Loucy (cell line): ENCODE data around the gene ANKRD39.

Experiments
- H2AFZ ChIP-seq: fragments of 200-600 bp; sonication (generic); 2 replicates; pipeline ENCODE4 v1.6.0; 2016; ENCODE audit warnings: antibody characterized with exemption, mild to moderate bottlenecking, low read length, moderate library complexity
- H3F3A ChIP-seq: fragments of 200-600 bp; 2 replicates; pipeline ENCODE4 v1.6.0; 2016; ENCODE audit warnings: antibody characterized with exemption, low read depth, mild to moderate bottlenecking
- H3K27me3 ChIP-seq: fragments of 200-600 bp; sonication (generic); 2 replicates; pipeline ENCODE4 v1.6.1; 2014; ENCODE audit warnings: low read length, mild to moderate bottlenecking; ENCODE audit not compliant: insufficient read depth, poor library complexity, severe bottlenecking
- H3K36me3 ChIP-seq: fragments of 200-600 bp; sonication (generic); 2 replicates; pipeline ENCODE4 v1.6.1; 2016; ENCODE audit warnings: low read length; ENCODE audit not compliant: insufficient read depth
- H3K4me1 ChIP-seq: fragments of 200-600 bp; sonication (generic); 2 replicates; pipeline ENCODE4 v1.5.1; 2014; ENCODE audit warnings: low read length, mild to moderate bottlenecking; ENCODE audit not compliant: insufficient read depth, poor library complexity, severe bottlenecking
- H3K4me2 ChIP-seq: fragments of 200-600 bp; sonication (generic); 2 replicates; pipeline ENCODE4 v1.6.0; 2014; ENCODE audit warnings: antibody characterized with exemption, low read length, low read depth, mild to moderate bottlenecking; ENCODE audit not compliant: poor library complexity, severe bottlenecking
- H3K4me3 ChIP-seq: fragments of 200-600 bp; sonication (generic); 2 replicates; pipeline ENCODE4 v1.5.1; 2014; ENCODE audit warnings: low read length, mild to moderate bottlenecking, mixed read lengths; ENCODE audit not compliant: poor library complexity, severe bottlenecking
- H3K79me2 ChIP-seq: fragments of 200-600 bp; sonication (generic); 2 replicates; pipeline ENCODE4 v1.6.1; 2014; ENCODE audit warnings: low read length; ENCODE audit not compliant: insufficient read depth
- H3K9ac ChIP-seq: fragments of 200-600 bp; sonication (generic); 2 replicates; pipeline ENCODE4 v1.6.0; 2014; ENCODE audit warnings: mild to moderate bottlenecking, low read depth, low read length, moderate library complexity; ENCODE audit not compliant: poor library complexity, severe bottlenecking
- H3K9me2 ChIP-seq: fragments of 200-600 bp; sonication (generic); replicated peaks from 2 replicates; pipeline ENCODE4 v1.6.1; 2016; ENCODE audit warnings: low read depth, low read length, mixed read lengths
- H3K9me3 ChIP-seq: fragments of 200-600 bp; sonication (generic); 2 replicates; pipeline ENCODE4 v1.6.1; 2014; ENCODE audit warnings: mild to moderate bottlenecking, antibody characterized with exemption, low read length, low read depth; ENCODE audit not compliant: insufficient read depth
- H4K20me1 ChIP-seq: fragments of 200-600 bp; sonication (generic); 2 replicates; pipeline ENCODE4 v1.6.0; 2014; ENCODE audit warnings: antibody characterized with exemption, low read length, mild to moderate bottlenecking; ENCODE audit not compliant: insufficient read depth, poor library complexity, severe bottlenecking
- EZH2phosphoT487 ChIP-seq: fragments of 200-600 bp; IDR thresholded peaks from 2 replicates; pipeline ENCODE4 v1.6.1; 2018; ENCODE audit warnings: antibody characterized with exemption, mild to moderate bottlenecking, moderate library complexity, borderline replicate concordance
- TF ChIP-seq, protein P1 (sequence below): fragments of 200-600 bp; sonication (generic); conservative IDR thresholded peaks from 2 replicates; pipeline ENCODE4 v1.5.1; 2014; ENCODE audit warnings: mild to moderate bottlenecking, antibody characterized with exemption, low read length

ANKRD39 gene

DNA sequence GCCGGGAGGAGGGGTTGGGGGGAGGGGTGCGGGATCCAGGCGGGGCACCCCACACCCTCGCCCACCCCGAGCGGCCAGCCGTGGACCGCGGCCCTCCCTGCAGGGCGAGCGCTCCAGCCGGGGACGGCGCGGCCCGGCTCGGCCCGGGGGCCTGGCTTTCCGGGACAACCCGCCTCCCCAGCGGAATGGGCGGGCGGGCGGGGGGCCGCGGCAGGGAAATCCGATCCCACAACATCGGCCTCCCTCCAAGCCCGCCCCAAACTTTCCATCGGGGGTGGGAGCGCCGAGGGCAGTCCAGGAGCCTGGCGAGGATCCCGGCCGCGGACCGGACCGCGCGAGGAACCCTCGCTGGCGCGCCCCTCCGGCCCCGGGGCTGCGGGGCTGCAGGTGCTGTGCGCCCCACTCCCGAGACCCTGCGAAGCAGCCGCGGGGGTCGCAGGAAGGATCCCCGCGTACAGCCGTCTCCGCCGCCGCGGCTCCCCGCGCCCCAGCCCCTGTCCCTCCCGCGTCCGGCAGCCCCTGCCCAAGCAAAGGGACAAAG is 11.5 kb upstream of the ANKRD39 start:
- H3K27me3 ChIP-seq: peaks cover 3% of the 10 kb centered on the region
- H3K36me3 ChIP-seq: peaks cover 14% of the 10 kb centered on the region; the same call in 1 of the 2 replicates
- peak overlapping the region; percentile 99 for H3K4me3 ChIP-seq
- peaks cover 4% of the 10 kb centered on the region; the same call in 1 of the 2 replicates for H3F3A ChIP-seq
- peaks cover 17% of the 10 kb centered on the region for H3K4me1 ChIP-seq
- peak overlapping the region; percentile 93 for H3K4me2 ChIP-seq
- peak overlapping the region; percentile 100 for H3K9ac ChIP-seq
- H3K9me2 ChIP-seq: no peaks in the 10 kb centered on the region
- TF ChIP-seq EZH2phosphoT487: no peak
- TF ChIP-seq, protein P1, sequence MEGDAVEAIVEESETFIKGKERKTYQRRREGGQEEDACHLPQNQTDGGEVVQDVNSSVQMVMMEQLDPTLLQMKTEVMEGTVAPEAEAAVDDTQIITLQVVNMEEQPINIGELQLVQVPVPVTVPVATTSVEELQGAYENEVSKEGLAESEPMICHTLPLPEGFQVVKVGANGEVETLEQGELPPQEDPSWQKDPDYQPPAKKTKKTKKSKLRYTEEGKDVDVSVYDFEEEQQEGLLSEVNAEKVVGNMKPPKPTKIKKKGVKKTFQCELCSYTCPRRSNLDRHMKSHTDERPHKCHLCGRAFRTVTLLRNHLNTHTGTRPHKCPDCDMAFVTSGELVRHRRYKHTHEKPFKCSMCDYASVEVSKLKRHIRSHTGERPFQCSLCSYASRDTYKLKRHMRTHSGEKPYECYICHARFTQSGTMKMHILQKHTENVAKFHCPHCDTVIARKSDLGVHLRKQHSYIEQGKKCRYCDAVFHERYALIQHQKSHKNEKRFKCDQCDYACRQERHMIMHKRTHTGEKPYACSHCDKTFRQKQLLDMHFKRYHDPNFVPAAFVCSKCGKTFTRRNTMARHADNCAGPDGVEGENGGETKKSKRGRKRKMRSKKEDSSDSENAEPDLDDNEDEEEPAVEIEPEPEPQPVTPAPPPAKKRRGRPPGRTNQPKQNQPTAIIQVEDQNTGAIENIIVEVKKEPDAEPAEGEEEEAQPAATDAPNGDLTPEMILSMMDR: no peak; the same call in 1 of the 2 replicates
- peaks cover 35% of the 10 kb centered on the region for H4K20me1 ChIP-seq
- peak overlapping the region; percentile 89; the same call in 1 of the 2 replicates for H2AFZ ChIP-seq
- H3K9me3 ChIP-seq: no peaks in the 10 kb centered on the region
- H3K79me2 ChIP-seq: peaks cover 48% of the 10 kb centered on the region

DNA sequence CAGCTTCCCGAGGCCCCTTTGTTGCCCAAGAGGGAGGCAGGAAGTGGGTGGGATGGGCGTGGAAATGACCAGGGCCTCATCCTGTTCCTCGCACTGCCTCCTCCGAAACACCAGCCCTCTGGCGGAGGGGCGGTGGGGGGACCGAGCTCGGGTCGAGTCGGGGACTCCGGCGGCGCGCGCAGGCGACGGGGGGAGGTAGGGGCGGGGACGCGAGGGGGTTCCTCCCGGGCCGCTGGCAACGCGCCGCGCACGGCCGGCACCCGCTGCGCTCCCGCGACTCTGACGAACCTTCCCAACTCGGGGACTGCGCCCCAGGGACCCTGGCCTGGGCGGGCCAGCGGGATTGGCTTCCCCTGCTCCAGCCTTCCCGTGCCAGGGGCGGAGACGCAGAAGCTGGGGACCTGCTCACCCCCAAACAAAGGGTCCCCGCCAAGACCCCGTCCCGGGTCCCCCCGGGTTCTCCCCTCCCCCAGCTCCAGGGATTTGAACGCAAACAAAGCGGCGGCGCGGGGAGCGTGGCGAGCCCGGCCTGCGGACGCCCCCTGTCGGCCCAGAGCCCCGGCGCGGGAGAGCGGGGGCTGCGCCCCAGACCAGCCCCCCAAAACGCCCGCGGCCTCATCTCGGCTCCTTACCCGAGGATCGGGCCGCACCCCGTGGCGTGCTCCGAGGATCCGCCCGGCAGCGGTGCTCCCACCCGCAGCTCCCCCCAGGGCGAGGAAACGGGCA is 10.9 kb upstream of the ANKRD39 start:
- H3K4me3 ChIP-seq: peak overlapping the region; percentile 99
- H3K4me2 ChIP-seq: peak overlapping the region; percentile 93
- TF ChIP-seq, protein P1: peak; percentile 69
- TF ChIP-seq EZH2phosphoT487: no peak
- H3K79me2 ChIP-seq: peaks cover 52% of the 10 kb centered on the region
- peaks cover 17% of the 10 kb centered on the region for H3K4me1 ChIP-seq
- no peaks in the 10 kb centered on the region for H3K9me2 ChIP-seq
- peak overlapping the region; percentile 100 for H3K9ac ChIP-seq
- peaks cover 4% of the 10 kb centered on the region; the same call in 1 of the 2 replicates for H3F3A ChIP-seq
- peaks cover 20% of the 10 kb centered on the region; the same call in 1 of the 2 replicates for H3K36me3 ChIP-seq
- peaks cover 40% of the 10 kb centered on the region for H4K20me1 ChIP-seq
- H3K9me3 ChIP-seq: no peaks in the 10 kb centered on the region
- peak overlapping the region; percentile 89 for H2AFZ ChIP-seq
- H3K27me3 ChIP-seq: peaks cover 3% of the 10 kb centered on the region

DNA sequence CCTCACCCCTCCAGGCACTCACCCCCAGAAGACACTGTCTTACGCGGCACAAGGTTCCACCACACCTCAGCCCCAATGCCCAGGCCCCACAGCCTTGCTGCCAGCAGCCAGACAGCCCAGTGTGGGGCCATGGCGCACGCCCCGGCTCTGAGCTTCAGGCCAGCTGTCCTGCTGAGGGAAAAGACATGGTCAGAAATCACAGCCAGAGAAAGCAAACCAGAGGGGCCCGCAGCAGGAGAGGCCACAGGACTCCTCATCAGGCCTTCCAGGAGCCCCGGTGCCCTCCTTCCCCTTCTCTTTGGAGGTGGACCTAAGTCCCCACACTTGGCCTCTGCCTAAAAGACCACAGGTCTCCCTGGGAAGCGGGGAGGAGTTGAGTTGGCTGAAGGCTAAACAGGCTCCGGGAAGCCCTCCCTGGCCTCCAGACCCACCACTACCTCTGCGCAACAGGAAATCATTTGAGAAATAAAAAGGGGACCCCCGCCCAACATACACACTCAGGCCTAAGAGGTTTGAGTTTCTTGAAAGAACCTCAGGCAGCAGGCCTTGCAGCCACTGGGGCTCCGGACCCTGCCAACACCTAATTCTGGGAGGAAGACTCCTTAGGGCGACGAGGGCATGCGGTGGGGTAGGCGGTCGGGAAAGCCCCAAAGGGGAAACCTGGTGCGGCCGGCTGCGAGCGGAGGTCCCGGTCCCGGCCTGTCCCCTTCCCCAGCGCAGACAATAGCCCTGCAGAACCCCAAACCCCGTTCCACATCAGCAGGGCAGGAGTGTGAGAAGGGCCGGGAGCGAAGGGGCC is 10.1 kb upstream of the ANKRD39 start:
- H3K36me3 ChIP-seq: peaks cover 27% of the 10 kb centered on the region; the same call in 1 of the 2 replicates
- H2AFZ ChIP-seq: peak overlapping the region; percentile 89
- H3K9ac ChIP-seq: peak overlapping the region; percentile 100
- H3K4me2 ChIP-seq: peak overlapping the region; percentile 93
- no peaks in the 10 kb centered on the region for H3K9me2 ChIP-seq
- H3K27me3 ChIP-seq: peaks cover 3% of the 10 kb centered on the region
- H3K79me2 ChIP-seq: peaks cover 52% of the 10 kb centered on the region
- TF ChIP-seq, protein P1: no peak
- TF ChIP-seq EZH2phosphoT487: no peak
- peaks cover 17% of the 10 kb centered on the region for H3K4me1 ChIP-seq
- peaks cover 4% of the 10 kb centered on the region; the same call in 1 of the 2 replicates for H3F3A ChIP-seq
- H4K20me1 ChIP-seq: peaks cover 40% of the 10 kb centered on the region
- H3K9me3 ChIP-seq: no peaks in the 10 kb centered on the region
- H3K4me3 ChIP-seq: peak overlapping the region; percentile 99
